GM19043 (cell line): ENCODE results near the gene NDUFAF8.
"Not testable (repeated sequence)": the region's sequence is repeated elsewhere in the genome, so short reads cannot be mapped to it uniquely, and the experiment has no call there.

Source experiments
- ATAC-seq: cut with Tn5 transposase; IDR thresholded peaks from one replicate; pipeline ENCODE4 v1.9.1; 2021; ENCODE audit warnings: low read depth; ENCODE audit not compliant: unreplicated experiment

NDUFAF8 gene

DNA sequence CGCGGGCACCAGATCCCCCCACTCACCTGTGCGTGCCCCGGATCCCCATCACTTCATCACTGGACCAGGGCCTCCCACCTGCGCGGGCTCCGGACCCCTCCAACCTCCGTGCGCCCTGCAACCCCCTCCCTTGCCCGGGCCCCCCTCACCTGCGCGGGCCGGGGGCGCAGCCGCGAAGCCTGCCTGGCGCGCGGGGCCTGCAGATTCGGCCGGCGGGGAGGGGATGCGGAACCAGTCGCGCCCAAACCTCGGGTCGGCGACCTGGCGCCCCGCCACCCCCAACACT is 16.6 kb upstream of the NDUFAF8 start:
- ATAC-seq, result no peak

DNA sequence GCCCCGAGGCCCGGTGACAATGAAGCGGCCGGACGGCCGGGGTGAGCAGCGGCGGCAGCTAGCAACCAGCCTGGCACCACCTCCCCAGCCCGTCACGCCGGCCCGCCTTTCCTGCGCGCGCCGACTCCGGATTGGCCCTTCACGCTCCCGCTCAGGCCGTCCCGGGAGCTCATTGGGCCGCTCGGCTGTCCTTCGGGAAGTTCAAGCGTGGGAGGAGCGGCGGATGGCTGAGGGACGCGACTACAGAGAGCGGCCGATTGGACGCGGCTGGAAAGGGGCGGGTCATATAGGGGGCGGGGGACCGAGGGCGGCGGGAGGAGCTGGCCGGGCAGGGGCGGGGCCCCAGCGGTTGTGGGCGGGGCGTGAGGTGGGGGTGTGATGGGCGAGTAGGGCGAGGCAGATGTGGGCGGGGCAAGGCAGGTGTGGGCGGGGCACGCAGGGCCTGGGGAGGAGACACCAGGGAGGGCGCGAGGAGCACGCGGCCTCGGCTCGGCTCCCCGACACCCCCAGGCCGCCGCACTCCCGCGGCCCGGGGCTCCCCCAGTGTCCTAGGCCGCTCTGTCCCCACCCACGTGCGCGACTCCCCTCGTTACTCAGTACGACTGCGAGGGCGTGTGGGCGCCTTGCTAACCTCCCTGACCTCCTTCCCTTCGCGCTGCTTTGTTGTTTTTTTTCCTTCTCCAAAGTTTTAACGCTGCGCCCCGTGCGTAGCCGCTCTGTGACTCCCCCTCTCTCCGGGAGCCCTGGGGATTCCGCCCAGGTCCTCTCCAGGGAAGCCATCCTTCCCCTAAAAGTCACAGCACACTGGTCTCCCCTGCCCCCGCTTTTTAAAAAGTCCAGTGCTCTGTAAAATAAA is 16.0 kb upstream of the NDUFAF8 start, which contains the start of gene CEP131:
Gene CEP131, minus strand, starts transcription at position 60 of the 856 bp plus-strand sequence. CDS start 2,909 bp downstream, outside the sequence.
- peak; percentile 94 for ATAC-seq

DNA sequence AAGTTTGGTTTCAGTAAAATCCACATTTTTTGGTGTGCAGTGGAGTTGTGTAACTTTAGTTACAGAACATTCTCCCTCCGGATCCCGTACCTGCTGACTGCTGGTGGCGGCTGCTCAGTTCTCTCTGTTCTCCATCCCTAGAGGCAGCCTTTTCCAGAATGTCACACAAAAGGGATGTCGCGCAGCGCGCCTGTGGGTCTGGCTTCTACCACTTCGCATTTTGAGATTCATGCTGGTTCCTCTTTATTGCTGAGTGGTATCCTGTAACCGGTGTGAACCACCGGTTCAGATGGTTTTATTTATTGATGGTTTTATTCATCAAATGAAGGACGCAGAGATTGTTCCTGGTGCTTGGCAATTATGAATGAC is 15.4 kb upstream of the NDUFAF8 start:
- no peak for ATAC-seq

DNA sequence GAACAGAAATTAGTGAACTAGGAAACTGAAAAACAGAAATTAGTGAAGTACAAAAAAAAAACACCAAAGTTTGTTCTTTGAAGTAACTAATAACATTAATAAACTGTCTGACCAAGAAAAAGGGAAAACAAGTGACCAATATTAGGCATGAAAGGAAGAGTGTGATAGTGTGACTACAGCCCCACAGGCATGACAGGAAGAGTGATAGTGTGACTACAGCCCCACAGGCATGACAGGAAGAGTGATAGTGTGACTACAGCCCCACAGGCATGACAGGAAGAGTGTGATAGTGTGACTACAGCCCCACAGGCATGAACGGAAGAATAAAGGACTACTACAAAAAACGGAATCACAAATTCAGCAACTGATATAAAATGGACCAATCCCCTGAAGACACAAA is 11.5 kb upstream of the NDUFAF8 start:
- ATAC-seq, result not testable (repeated sequence)

DNA sequence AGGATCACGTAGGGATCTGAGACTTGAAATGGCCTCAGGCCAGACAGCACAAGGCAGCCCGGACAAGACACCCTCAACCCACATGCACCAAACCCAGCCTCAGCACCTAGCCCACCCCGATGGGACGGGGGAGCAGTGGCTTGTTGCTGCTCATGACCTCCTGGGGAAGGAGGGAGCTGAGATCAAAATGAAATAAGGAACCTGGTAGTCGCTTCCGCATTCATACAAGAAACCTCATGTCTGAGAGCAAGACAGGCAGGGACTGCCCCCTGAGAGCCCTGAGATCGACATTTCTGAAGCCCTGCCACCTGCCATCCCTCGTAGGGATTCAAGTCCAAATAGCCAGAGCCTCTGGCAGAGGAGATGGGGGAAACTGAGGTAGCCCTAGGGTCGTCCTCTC is 10.7 kb upstream of the NDUFAF8 start:
- ATAC-seq, result no peak

DNA sequence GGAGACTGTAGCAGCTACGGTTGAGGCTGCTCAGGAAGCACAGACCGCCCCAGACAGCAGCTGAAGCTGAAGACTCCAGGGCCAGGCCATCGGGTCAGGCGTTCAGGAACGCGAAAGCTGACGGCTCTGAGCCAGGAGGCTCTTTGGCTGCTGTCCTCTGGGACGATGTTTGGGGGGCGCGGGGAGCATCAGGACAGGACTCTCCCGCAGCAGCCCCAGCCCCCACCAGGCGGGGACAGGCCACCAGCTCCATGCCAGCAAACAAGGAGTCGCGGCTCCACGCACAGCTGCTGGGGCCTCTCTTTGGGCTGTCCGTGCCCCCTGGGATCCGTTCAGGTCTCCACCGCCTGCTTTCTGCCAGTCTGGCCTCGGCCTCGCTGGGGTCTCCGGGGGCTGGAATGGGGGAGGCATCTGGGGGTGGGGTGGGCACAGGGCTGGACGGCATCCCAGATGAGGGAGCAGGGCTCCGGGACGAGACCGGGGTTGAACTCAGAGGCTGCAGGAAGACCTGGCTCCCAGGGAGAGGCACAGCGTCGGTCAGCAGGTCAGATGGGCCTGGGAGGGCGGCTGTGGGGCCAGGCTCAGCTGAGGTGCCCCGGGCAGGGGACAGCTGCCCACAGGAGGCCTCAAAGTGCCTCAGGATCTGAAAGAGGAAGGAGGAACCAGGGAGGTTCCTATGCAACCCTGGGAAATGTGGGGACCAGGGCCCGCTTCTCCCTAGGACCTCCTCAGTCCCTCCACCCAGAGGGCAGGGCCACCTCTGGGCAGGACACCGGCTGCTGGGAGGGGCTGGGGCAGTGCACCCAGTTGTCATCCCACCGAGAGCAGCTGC is 10.1 kb upstream of the NDUFAF8 start:
- no peak for ATAC-seq

DNA sequence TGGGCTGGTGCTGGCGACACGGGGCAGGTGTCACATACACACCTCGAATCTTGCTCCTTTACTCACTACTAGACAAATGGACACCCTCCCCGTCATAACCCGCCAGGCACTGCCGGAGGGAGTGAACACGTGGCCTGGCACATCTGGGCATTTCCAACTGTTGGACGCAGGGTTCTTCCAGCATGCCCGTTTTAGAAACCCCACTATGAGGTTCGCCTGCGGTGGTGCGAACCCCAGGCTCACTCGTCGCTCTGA is 9.5 kb upstream of the NDUFAF8 start:
- ATAC-seq, result no peak

DNA sequence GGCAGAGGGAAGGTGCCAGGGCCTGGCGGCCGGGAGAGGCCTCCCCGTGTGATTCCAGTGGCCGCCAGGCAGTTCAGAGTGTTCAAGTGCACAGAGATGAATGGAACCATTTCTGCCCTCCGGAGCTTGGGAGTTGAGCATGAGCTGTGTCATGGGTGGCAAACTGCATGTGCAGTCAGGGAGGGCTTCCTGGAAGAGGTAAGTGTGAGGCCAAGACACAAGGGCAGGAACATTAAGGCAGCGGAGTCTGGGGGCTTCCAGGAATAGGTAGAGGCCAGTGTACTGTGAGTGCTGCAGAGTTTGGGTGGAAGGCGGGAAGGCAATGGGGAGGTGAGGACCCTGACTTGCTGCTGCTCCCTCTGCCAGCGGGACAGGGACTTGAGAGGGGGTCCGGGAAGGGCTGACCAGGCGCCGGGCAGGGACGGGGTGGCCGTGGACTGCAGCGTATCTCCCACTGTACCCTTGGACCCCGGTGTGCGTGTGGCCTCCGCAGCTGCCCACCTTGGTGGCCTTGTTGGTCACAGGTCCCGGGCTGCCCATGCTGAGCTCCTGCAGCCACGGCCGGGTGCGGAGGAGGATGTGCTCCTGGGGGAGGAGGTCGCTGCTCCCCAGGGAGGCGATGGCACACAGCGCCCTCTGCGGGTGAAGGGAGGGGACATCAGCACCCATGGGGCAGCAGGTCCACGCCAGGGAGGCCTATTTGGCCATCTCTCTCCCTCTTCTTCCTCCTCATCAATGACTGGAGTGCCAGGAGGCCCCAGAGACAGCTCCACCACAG is 8.9 kb upstream of the NDUFAF8 start:
- no peak for ATAC-seq

DNA sequence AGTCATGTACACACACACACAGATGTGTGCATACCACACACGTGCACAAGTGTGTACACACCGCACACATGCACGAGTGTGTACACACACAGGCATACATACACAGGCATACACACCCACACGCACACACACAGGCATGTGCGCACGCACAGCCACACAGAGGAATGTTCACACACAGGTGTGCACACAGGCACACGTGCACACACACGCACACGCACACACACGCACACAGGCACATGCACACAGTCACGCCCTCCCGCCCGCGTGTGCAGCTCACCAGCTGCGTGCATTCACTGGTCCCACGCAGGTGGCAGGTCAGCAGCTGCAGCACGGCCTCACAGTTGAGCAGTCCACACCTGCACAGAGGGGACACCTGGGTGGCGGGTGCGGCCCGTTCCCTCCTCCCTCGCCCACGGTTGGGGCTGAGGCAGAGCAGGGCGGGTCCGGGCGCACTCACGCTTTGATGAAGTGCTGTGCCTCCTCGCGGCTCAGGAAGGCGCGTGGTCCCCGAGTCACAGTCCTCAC is 7.9 kb upstream of the NDUFAF8 start:
- no peak for ATAC-seq

DNA sequence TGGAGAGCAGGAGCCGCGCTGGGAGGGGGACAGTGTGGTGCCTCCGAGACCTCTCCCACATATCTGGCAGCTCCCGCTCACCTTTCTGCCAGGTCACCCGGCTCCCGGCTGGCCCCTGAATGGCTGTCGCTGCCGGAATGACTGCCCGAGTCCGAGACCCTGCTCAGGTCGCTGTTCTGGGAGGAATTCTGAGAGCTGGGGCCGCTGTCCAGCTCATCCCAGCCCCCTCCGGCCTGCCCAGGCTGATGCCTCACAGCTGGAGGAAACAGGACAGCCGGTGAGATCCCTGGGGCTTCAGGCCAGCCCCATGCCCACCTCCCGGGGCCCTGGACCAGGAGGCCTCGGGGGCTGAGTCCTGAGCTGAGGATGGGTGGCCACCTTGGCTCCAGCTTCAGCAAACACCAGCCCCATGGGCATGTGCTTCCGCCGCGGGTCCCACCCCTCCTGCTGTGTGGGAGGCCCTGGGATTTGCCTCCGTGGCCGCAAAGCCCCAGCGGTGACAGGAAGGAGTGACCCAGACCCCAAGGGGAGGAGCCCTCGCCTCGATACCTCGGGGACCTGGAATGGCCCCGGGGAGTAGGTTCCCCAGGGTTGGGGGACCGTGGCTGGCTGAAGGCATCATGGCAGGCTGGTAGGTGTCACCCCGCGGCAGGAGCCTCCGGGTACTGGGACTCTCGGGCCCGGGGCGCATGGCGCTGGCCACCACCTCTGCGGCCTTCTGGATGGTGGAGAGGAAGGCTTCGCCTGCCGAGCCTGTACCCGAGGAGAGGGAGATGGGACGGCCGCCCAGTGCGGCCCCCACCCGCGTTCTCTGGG is 7.1 kb upstream of the NDUFAF8 start:
- no peak for ATAC-seq

DNA sequence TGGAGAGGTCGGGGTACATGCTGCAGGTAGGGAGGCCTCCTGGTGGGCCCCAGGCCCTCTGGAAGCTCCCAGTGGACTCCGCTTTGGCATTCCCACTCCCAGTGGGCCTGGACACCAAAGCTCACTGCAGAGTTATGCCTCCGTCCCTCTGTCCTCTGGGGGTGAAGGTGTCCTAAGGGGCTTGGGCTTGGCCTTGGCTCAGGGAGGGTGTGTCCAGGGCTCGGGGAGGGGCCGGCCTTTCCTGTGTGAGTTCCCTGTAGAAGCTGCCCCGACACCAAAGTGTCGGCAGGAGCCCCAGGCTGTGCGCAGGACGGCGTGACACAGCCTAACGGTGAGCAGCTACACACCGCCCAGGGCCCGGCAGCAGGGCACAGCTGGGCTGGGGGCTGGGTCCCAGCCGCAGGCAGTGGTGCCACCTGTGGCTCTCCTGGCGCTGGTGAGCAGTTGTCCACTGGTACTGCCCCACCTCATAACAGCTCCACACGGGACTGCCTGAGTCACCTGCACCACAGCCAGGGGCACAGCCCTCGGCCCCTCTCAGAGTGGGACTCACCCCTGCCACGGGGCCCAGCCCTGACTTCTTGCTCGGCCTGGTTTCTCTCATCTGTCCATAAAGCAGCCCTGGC is 6.4 kb upstream of the NDUFAF8 start:
- ATAC-seq, result no peak

DNA sequence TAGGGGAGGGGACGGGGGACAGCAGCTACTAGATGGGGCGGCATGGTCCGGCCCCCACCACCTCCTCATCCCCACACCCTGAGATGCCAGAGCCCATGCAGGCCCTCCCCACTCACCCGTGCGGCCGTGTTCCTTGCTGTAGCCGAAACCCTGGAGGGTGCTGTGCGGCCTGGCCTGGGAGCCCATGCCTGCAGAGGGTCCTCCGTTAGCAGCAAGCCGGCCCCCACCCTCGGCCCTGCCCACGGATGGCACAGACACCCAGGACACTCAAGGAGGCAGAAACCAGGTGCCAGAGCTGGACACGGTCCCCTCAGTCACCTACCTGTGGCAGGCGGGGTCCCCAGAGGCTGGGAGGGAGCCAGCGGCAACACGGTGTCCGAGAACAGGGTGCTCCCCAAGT is 5.8 kb upstream of the NDUFAF8 start:
- no peak for ATAC-seq

DNA sequence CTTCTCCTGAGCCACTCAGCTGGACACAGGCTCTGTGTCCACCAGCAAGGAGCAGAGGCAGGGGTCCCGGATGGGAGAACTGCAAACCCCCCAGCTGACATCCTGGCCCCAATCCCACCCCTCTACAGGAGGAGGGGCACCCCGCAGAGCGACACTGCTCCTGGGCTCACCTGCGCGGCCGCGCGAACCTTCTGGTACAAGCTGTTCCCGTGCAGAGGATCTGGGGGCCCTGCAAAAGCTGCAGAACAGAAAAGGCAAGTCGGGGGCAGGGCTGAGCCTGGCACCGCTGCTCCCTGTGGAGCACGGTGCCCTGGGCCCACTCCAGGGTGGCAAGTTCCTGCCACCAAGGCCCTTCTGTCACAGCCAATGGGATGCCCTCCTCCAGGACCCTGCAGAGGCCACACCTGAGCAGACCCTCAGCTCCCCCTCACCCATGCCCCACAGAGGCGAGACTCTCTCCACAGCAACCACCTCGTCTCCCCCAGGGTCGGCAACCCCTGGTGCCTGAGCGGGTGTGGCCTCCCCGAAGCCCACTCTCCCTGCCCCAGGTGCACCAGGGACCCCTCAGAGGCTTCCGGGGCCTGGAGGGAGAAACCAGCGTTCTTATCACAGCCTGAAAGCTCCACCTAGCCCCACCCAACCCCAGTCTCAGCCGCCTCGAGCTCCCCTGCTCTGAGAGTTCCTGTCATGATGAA is 5.2 kb upstream of the NDUFAF8 start:
- no peak for ATAC-seq

DNA sequence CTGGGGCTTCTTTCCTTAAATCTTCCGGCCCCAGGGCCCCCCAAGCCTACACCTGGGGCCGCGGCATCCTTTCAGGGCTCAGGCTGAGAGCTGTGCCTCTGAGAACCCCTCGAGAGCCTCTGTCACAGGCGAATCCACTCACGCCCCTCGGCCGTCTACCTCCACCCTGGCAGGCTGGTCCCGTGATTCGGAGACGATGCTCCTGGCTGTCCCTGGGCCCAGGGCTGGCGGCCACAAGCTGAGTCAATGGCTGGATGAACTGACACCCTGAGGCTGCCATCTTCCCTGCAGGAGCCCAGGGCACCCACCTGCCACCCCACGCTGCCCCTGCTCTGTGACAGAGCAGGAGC is 4.6 kb upstream of the NDUFAF8 start:
- ATAC-seq, result no peak

DNA sequence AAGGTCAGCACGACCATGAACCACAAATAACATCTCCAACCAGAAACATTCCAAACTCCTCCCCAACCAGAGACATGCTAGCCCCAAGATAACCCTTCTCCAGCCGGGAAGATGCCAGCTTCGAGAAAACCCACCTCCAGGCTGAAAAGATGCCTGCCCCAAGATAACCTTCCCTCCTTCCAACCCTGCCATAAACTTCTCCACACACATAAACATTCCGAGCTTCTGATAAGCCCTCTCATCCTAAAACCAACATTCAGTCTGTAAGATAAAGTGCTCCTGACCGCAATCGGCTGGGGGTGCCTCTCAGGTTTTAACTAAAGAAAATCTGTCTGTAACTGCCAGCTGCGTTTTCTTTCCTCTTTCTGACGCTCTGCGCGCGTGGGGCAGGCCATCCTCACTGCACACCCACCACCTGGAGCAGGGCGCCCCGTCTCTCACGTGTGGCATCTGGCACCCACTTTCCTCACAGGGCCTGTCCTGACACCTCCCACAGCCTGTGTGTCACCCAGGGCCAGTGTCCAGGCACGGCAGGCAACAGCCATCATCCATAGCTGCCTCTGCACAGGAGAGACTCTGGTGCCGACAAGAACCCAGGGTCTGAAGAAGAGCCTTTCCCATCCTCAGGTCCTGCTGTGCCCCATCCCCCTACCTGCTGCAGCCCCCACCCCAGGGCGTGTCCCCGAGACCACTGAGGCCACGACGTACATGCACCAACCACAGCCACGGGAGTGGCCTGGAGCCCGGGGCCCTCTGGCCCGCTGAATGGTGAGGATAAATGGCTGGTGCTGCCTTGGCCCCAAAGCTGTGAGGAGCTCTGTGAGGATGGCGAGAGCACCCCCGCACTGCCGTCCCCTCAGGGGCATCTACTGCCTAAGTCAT is 3.9 kb upstream of the NDUFAF8 start:
- no peak for ATAC-seq

DNA sequence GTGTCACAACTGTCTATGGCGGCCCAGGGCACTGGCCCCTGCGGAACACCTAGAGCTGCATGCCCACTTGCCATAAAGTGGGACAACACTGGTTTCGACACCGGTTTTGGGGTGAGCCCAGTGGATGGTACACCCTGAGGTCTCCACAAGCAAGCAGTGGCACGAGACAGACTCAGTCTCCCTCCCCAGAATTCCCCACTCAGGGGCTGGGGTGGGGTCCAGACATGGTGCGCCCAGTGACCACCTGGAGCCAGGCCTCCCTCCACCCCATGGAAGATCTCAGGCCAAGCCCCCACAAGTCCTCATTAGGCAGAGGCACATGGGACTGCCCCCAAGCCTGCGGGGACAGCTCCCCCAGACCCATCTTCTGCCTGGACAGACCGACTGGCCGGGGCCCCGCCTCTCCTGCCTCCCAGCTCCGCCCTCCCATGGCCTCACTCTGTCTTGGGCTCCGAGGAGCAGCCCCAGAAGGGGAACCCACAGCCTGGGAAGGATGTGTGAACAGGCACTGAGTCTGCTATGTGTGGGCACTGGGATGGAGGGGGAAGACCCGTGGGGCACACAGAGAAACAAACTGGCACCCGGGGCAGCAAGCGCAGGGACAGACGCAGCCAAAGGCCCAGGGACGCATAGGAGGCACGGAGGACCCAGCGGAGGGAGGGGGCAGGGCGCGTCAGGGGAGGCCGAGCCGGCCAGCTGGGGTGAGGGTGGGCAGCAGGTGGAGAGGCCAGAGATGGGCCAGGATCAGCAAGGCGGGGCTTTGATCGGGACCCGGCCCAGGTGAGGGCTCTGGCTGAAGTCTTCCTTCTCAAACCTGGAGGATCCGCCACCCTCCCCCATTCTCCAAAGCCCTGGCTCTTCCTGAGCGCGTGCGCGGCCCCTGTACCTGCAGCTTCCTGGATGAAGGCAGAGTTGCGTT is 3.0 kb upstream of the NDUFAF8 start:
- ATAC-seq, result no peak

DNA sequence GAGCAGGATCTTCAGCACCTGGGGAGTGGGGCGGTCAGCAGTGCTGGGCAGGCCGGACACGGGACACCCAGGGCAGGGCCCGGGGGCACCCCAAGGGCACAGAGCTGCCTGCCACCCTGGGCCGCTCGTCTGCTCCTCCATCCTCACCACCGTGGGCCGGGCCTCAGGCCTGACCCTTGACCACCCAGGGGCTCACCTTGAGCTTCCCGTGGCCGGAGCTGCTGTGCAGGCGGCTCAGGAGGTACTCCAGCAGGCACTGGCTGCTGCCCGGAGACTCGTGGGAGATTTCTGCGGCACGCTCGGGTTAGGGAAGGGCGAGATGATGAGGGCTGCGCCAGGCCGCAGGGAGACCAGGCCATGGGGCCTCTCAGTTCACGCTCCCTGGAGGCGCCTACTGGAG is 2.3 kb upstream of the NDUFAF8 start:
- no peak for ATAC-seq
